ENCODE measurements around the gene GMEB2. TPM values are rescaled to one million over a fixed set of nuclear protein-coding genes. Genes with fewer than 3 reads are reported as not detected.

Gene GMEB2
- total and polyA plus RNA-seq, 10 of the 15 experiments (the other 5 are each of a cell fraction or from before 2014, with no cell fraction given), result 0.08 to 15.1 (median 6.9) TPM

DNA sequence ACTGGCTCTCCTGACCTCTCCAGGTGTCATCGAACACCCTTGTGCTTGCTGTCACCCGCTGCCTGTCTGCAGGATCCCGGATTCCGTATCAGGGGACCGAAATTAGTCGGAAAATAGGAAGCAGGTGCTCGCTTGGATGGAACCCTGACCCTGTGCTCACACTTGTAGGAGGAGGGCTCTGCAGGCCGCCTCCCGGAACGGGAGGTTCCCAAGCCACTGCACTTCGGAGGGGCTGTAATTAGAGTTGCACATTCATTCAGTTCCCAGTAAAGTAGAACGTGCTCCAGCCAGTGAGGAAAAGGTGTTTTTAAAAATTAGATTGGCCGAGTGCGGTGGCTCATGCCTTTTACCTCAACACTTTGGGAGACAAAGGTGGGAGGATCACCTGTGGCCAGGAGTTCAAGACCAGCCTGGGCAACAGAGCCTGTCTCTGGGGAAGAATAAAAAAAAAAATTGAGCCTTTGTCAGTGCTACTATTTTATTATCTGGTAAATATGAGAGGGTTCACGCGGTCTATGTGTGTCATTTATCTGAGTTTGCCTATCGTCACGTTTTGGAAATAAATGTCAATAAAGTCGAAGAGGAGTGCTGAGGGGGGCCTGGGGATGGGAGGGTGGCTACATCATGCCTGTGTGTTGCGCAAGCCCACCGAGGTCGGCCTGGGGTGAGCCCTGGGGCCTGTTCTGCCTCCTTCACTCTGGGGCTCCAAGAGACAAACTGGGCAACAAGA, 1.5 kb upstream of the GMEB2 start (continued):
- TF ChIP-seq, protein P1, sequence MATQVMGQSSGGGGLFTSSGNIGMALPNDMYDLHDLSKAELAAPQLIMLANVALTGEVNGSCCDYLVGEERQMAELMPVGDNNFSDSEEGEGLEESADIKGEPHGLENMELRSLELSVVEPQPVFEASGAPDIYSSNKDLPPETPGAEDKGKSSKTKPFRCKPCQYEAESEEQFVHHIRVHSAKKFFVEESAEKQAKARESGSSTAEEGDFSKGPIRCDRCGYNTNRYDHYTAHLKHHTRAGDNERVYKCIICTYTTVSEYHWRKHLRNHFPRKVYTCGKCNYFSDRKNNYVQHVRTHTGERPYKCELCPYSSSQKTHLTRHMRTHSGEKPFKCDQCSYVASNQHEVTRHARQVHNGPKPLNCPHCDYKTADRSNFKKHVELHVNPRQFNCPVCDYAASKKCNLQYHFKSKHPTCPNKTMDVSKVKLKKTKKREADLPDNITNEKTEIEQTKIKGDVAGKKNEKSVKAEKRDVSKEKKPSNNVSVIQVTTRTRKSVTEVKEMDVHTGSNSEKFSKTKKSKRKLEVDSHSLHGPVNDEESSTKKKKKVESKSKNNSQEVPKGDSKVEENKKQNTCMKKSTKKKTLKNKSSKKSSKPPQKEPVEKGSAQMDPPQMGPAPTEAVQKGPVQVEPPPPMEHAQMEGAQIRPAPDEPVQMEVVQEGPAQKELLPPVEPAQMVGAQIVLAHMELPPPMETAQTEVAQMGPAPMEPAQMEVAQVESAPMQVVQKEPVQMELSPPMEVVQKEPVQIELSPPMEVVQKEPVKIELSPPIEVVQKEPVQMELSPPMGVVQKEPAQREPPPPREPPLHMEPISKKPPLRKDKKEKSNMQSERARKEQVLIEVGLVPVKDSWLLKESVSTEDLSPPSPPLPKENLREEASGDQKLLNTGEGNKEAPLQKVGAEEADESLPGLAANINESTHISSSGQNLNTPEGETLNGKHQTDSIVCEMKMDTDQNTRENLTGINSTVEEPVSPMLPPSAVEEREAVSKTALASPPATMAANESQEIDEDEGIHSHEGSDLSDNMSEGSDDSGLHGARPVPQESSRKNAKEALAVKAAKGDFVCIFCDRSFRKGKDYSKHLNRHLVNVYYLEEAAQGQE (IDR thresholded peaks at IDR 0.05; ENCODE audit: low read depth, low read length), result no peak
- TF ChIP-seq, protein P2, sequence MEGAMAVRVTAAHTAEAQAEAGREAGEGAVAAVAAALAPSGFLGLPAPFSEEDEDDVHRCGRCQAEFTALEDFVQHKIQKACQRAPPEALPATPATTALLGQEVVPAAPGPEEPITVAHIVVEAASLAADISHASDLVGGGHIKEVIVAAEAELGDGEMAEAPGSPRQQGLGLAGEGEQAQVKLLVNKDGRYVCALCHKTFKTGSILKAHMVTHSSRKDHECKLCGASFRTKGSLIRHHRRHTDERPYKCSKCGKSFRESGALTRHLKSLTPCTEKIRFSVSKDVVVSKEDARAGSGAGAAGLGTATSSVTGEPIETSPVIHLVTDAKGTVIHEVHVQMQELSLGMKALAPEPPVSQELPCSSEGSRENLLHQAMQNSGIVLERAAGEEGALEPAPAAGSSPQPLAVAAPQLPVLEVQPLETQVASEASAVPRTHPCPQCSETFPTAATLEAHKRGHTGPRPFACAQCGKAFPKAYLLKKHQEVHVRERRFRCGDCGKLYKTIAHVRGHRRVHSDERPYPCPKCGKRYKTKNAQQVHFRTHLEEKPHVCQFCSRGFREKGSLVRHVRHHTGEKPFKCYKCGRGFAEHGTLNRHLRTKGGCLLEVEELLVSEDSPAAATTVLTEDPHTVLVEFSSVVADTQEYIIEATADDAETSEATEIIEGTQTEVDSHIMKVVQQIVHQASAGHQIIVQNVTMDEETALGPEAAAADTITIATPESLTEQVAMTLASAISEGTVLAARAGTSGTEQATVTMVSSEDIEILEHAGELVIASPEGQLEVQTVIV (IDR thresholded peaks at IDR 0.05; ENCODE audit: borderline replicate concordance, partially characterized antibody), result no peak
- TF ChIP-seq CBFB (IDR thresholded peaks at IDR 0.05; ENCODE audit: low read depth), result no peak
- no peak for TF ChIP-seq RELA (IDR thresholded peaks at IDR 0.05; ENCODE audit: borderline replicate concordance, partially characterized antibody)
- 0 out of 2 replicates have a peak, but pooled peaks have one; percentile 53 for TF ChIP-seq TBL1XR1 (IDR thresholded peaks at IDR 0.05; ENCODE audit: low read depth, low read length)
- TF ChIP-seq, protein P3, sequence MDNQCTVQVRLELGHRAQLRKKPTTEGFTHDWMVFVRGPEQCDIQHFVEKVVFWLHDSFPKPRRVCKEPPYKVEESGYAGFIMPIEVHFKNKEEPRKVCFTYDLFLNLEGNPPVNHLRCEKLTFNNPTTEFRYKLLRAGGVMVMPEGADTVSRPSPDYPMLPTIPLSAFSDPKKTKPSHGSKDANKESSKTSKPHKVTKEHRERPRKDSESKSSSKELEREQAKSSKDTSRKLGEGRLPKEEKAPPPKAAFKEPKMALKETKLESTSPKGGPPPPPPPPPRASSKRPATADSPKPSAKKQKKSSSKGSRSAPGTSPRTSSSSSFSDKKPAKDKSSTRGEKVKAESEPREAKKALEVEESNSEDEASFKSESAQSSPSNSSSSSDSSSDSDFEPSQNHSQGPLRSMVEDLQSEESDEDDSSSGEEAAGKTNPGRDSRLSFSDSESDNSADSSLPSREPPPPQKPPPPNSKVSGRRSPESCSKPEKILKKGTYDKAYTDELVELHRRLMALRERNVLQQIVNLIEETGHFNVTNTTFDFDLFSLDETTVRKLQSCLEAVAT (IDR thresholded peaks at IDR 0.05), result peak; percentile 55
- TF ChIP-seq, protein P4, sequence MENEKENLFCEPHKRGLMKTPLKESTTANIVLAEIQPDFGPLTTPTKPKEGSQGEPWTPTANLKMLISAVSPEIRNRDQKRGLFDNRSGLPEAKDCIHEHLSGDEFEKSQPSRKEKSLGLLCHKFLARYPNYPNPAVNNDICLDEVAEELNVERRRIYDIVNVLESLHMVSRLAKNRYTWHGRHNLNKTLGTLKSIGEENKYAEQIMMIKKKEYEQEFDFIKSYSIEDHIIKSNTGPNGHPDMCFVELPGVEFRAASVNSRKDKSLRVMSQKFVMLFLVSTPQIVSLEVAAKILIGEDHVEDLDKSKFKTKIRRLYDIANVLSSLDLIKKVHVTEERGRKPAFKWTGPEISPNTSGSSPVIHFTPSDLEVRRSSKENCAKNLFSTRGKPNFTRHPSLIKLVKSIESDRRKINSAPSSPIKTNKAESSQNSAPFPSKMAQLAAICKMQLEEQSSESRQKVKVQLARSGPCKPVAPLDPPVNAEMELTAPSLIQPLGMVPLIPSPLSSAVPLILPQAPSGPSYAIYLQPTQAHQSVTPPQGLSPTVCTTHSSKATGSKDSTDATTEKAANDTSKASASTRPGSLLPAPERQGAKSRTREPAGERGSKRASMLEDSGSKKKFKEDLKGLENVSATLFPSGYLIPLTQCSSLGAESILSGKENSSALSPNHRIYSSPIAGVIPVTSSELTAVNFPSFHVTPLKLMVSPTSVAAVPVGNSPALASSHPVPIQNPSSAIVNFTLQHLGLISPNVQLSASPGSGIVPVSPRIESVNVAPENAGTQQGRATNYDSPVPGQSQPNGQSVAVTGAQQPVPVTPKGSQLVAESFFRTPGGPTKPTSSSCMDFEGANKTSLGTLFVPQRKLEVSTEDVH (IDR thresholded peaks at IDR 0.05; ENCODE audit: low read depth, partially characterized antibody), result peak; percentile 73
- TF ChIP-seq CEBPB (IDR thresholded peaks at IDR 0.05; ENCODE audit: borderline replicate concordance in 1 of 2, low read depth in 2 of 2, low read length in 2 of 2), result no peak
- TF ChIP-seq CHD1 (IDR thresholded peaks at IDR 0.05; ENCODE audit: low read depth, low read length), result no peak
- TF ChIP-seq HDAC2 (IDR thresholded peaks at IDR 0.05), result no peak
- TF ChIP-seq, protein P5, sequence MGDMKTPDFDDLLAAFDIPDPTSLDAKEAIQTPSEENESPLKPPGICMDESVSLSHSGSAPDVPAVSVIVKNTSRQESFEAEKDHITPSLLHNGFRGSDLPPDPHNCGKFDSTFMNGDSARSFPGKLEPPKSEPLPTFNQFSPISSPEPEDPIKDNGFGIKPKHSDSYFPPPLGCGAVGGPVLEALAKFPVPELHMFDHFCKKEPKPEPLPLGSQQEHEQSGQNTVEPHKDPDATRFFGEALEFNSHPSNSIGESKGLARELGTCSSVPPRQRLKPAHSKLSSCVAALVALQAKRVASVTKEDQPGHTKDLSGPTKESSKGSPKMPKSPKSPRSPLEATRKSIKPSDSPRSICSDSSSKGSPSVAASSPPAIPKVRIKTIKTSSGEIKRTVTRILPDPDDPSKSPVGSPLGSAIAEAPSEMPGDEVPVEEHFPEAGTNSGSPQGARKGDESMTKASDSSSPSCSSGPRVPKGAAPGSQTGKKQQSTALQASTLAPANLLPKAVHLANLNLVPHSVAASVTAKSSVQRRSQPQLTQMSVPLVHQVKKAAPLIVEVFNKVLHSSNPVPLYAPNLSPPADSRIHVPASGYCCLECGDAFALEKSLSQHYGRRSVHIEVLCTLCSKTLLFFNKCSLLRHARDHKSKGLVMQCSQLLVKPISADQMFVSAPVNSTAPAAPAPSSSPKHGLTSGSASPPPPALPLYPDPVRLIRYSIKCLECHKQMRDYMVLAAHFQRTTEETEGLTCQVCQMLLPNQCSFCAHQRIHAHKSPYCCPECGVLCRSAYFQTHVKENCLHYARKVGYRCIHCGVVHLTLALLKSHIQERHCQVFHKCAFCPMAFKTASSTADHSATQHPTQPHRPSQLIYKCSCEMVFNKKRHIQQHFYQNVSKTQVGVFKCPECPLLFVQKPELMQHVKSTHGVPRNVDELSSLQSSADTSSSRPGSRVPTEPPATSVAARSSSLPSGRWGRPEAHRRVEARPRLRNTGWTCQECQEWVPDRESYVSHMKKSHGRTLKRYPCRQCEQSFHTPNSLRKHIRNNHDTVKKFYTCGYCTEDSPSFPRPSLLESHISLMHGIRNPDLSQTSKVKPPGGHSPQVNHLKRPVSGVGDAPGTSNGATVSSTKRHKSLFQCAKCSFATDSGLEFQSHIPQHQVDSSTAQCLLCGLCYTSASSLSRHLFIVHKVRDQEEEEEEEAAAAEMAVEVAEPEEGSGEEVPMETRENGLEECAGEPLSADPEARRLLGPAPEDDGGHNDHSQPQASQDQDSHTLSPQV (IDR thresholded peaks at IDR 0.05), result no peak
- peak; percentile 55 for TF ChIP-seq MYC (IDR thresholded peaks at IDR 0.05; ENCODE audit: insufficient read depth, insufficient read length, insufficient replicate concordance, low read length, severe bottlenecking)
- no peak for TF ChIP-seq CBX3 (IDR thresholded peaks at IDR 0.05; ENCODE audit: borderline replicate concordance, low read depth)
